Loucy (cell line): ENCODE data around the gene DPH3.

Experiments
- EZH2phosphoT487 ChIP-seq: fragments of 200-600 bp; IDR thresholded peaks from 2 replicates; pipeline ENCODE4 v1.6.1; 2018; ENCODE audit warnings: antibody characterized with exemption, mild to moderate bottlenecking, moderate library complexity, borderline replicate concordance
- TF ChIP-seq, protein P1 (sequence below): fragments of 200-600 bp; sonication (generic); conservative IDR thresholded peaks from 2 replicates; pipeline ENCODE4 v1.5.1; 2014; ENCODE audit warnings: mild to moderate bottlenecking, antibody characterized with exemption, low read length

- TF ChIP-seq, protein P1, sequence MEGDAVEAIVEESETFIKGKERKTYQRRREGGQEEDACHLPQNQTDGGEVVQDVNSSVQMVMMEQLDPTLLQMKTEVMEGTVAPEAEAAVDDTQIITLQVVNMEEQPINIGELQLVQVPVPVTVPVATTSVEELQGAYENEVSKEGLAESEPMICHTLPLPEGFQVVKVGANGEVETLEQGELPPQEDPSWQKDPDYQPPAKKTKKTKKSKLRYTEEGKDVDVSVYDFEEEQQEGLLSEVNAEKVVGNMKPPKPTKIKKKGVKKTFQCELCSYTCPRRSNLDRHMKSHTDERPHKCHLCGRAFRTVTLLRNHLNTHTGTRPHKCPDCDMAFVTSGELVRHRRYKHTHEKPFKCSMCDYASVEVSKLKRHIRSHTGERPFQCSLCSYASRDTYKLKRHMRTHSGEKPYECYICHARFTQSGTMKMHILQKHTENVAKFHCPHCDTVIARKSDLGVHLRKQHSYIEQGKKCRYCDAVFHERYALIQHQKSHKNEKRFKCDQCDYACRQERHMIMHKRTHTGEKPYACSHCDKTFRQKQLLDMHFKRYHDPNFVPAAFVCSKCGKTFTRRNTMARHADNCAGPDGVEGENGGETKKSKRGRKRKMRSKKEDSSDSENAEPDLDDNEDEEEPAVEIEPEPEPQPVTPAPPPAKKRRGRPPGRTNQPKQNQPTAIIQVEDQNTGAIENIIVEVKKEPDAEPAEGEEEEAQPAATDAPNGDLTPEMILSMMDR, result no peak
- TF ChIP-seq EZH2phosphoT487, result no peak
Observed at GRCh38 chr3:16288664-16289063, 23.9 kb upstream of the DPH3 start.
